Measurements from ENCODE around the gene PCSK5.

DNA sequence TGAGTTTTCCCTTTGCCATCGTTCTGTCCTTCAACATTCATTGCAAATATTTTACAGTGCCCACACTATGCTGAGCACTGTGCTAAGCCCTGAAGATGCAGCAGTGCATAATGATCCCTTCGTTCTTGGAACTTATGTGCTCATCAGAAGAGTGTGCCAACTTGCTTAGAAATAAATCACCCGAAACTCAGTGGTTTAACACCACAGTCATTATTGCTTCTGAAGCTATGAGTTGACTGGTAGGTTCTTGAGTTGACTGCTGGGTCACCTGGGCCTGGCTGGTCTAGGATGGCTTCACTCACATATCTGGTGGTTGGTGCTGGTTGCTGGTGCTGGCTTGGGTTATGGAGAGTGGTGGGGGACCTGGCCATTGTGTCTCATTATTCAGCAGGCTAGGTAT is 20.9 kb downstream of the PCSK5 start:
- TF ChIP-seq EP300 (IDR thresholded peaks at IDR 0.05; ENCODE audit: borderline replicate concordance) (no peak), EGR1 (IDR thresholded peaks at IDR 0.05) (no peak)
- TF ChIP-seq, protein P1, sequence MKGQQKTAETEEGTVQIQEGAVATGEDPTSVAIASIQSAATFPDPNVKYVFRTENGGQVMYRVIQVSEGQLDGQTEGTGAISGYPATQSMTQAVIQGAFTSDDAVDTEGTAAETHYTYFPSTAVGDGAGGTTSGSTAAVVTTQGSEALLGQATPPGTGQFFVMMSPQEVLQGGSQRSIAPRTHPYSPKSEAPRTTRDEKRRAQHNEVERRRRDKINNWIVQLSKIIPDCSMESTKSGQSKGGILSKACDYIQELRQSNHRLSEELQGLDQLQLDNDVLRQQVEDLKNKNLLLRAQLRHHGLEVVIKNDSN (IDR thresholded peaks at IDR 0.05) = no peak
- TF ChIP-seq, protein P2, sequence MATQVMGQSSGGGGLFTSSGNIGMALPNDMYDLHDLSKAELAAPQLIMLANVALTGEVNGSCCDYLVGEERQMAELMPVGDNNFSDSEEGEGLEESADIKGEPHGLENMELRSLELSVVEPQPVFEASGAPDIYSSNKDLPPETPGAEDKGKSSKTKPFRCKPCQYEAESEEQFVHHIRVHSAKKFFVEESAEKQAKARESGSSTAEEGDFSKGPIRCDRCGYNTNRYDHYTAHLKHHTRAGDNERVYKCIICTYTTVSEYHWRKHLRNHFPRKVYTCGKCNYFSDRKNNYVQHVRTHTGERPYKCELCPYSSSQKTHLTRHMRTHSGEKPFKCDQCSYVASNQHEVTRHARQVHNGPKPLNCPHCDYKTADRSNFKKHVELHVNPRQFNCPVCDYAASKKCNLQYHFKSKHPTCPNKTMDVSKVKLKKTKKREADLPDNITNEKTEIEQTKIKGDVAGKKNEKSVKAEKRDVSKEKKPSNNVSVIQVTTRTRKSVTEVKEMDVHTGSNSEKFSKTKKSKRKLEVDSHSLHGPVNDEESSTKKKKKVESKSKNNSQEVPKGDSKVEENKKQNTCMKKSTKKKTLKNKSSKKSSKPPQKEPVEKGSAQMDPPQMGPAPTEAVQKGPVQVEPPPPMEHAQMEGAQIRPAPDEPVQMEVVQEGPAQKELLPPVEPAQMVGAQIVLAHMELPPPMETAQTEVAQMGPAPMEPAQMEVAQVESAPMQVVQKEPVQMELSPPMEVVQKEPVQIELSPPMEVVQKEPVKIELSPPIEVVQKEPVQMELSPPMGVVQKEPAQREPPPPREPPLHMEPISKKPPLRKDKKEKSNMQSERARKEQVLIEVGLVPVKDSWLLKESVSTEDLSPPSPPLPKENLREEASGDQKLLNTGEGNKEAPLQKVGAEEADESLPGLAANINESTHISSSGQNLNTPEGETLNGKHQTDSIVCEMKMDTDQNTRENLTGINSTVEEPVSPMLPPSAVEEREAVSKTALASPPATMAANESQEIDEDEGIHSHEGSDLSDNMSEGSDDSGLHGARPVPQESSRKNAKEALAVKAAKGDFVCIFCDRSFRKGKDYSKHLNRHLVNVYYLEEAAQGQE (IDR thresholded peaks at IDR 0.05; ENCODE audit: low read depth) = no peak
- TF ChIP-seq, protein P3, sequence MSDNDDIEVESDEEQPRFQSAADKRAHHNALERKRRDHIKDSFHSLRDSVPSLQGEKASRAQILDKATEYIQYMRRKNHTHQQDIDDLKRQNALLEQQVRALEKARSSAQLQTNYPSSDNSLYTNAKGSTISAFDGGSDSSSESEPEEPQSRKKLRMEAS (IDR thresholded peaks at IDR 0.05) = no peak

All from Ishikawa (cell line).